IMR-90 (cell line): ENCODE results near the gene EFHC1. TPM values are rescaled to one million over a fixed set of nuclear protein-coding genes. Genes with fewer than 3 reads are reported as not detected.
"Not testable (repeated sequence)": the region's sequence is repeated elsewhere in the genome, so short reads cannot be mapped to it uniquely, and the experiment has no call there.

Experiments used
- ATAC-seq: fragments of 200-7000 bp; cut with Tn5 transposase; 2 replicates; pipeline ENCODE4 v1.9.1; 2020; ENCODE audit warnings: low read depth, mild to moderate bottlenecking, moderate library complexity
- BruUV-seq: library from RNA; stranded (reverse); fragments of 400-500 nt; replicated peaks from 2 replicates; lab custom pipeline; 2021; lab: Mats Ljungman, UMichigan
- CTCF ChIA-PET: fragments of 300-600 bp; formaldehyde crosslinking; extraction: SDS; loops from one replicate; lab custom pipeline; 2021; ENCODE audit warnings: antibody characterized with exemption; lab: Yijun Ruan, JAX
- POLR2A ChIA-PET: fragments of 300-600 bp; sonication (Branson Sonifier 250); formaldehyde crosslinking; loops from one replicate; lab custom pipeline; 2022; ENCODE audit warnings: antibody characterized with exemption; ENCODE audit not compliant: unreplicated experiment; lab: Charles Lee
- DNase-seq: peaks from one replicate; pipeline ENCODE4 v3.0.0; 2013
- H2AFZ ChIP-seq: replicated peaks from 2 replicates; pipeline ENCODE3; 2013; ENCODE audit warnings: low read length, mild to moderate bottlenecking; ENCODE audit not compliant: poor library complexity
- H2AK5ac ChIP-seq: 2 replicates; pipeline ENCODE4 v1.6.1; 2013; ENCODE audit warnings: low read depth, low read length, inconsistent platforms
- H2AK9ac ChIP-seq: replicated peaks from 2 replicates; pipeline ENCODE3; 2013; ENCODE audit warnings: mild to moderate bottlenecking, low read depth, low read length, moderate library complexity; ENCODE audit not compliant: poor library complexity
- H2BK120ac ChIP-seq: 2 replicates; pipeline ENCODE4 v1.6.1; 2013; ENCODE audit warnings: low read depth, low read length, inconsistent platforms
- H2BK15ac ChIP-seq: 3 replicates; pipeline ENCODE4 v1.6.1; 2013; ENCODE audit warnings: low read depth, low read length, inconsistent platforms
- H2BK20ac ChIP-seq: 2 replicates; pipeline ENCODE4 v1.6.1; 2013; ENCODE audit warnings: low read depth, mild to moderate bottlenecking, inconsistent platforms, low read length, moderate library complexity
- H2BK5ac ChIP-seq: 2 replicates; pipeline ENCODE4 v1.6.1; 2013; ENCODE audit warnings: mild to moderate bottlenecking, low read depth, low read length, inconsistent platforms; ENCODE audit not compliant: poor library complexity, severe bottlenecking
- H3K14ac ChIP-seq: replicated peaks from 2 replicates; pipeline ENCODE4 v1.6.1; 2013; ENCODE audit warnings: low read depth, low read length, inconsistent platforms
- H3K18ac ChIP-seq: 2 replicates; pipeline ENCODE4 v1.6.1; 2013; ENCODE audit warnings: low read depth, low read length, control low read depth
- H3K23ac ChIP-seq: 2 replicates; pipeline ENCODE4 v1.6.1; 2013; ENCODE audit warnings: low read depth, low read length, inconsistent platforms
- H3K27ac ChIP-seq: 2 replicates; pipeline ENCODE4 v1.5.1; 2013; ENCODE audit warnings: mild to moderate bottlenecking, control low read depth, low read length; ENCODE audit not compliant: insufficient read depth
- H3K27me3 ChIP-seq: 2 replicates; pipeline ENCODE4 v1.6.1; 2013; ENCODE audit warnings: low read length; ENCODE audit not compliant: control insufficient read depth, insufficient read depth
- H3K36me3 ChIP-seq: 2 replicates; pipeline ENCODE4 v1.6.1; 2013; ENCODE audit warnings: low read length, mixed read lengths; ENCODE audit not compliant: control insufficient read depth, insufficient read depth
- H3K4ac ChIP-seq: 2 replicates; pipeline ENCODE4 v1.6.1; 2013; ENCODE audit warnings: low read depth, low read length, inconsistent platforms
- H3K4me1 ChIP-seq: 2 replicates; pipeline ENCODE4 v1.6.1; 2013; ENCODE audit warnings: low read length, mixed read lengths; ENCODE audit not compliant: control insufficient read depth, insufficient read depth
- H3K4me2 ChIP-seq: 2 replicates; pipeline ENCODE4 v1.6.1; 2013; ENCODE audit warnings: low read depth, mild to moderate bottlenecking, control low read depth, low read length, moderate library complexity
- H3K4me3 ChIP-seq: 2 replicates; pipeline ENCODE4 v1.5.1; 2013; ENCODE audit warnings: low read depth, mild to moderate bottlenecking, control low read depth, low read length, moderate library complexity; ENCODE audit not compliant: insufficient read depth
- H3K56ac ChIP-seq: 2 replicates; pipeline ENCODE4 v1.6.1; 2013; ENCODE audit warnings: low read length, inconsistent platforms; ENCODE audit not compliant: insufficient read depth; ENCODE audit errors: extremely low read depth
- H3K79me1 ChIP-seq, 2 experiments: 2 replicates each; pipeline ENCODE4 v1.6.1; 2013; ENCODE audit warnings: low read length in 2 of 2, inconsistent platforms in 1 of 2, low read depth in 1 of 2
- H3K9ac ChIP-seq: 2 replicates; pipeline ENCODE4 v1.6.1; 2013; ENCODE audit warnings: low read depth, low read length, control low read depth
- H3K9me1 ChIP-seq: 2 replicates; pipeline ENCODE4 v1.6.1; 2013; ENCODE audit warnings: low read length, inconsistent platforms; ENCODE audit not compliant: insufficient read depth
- H3K9me3 ChIP-seq: 2 replicates; pipeline ENCODE4 v1.6.1; 2013; ENCODE audit warnings: low read length; ENCODE audit not compliant: control insufficient read depth, insufficient read depth
- H4K20me1 ChIP-seq: 2 replicates; pipeline ENCODE4 v1.6.1; 2013; ENCODE audit warnings: low read length, inconsistent platforms; ENCODE audit not compliant: insufficient read depth
- H4K5ac ChIP-seq: 2 replicates; pipeline ENCODE4 v1.6.1; 2013; ENCODE audit warnings: mild to moderate bottlenecking, low read depth, low read length, control low read depth
- H4K8ac ChIP-seq, 2 experiments: 2 replicates each; pipeline ENCODE4 v1.6.1; 2013; ENCODE audit warnings: low read depth in 2 of 2, low read length in 2 of 2, control low read depth in 1 of 2, inconsistent platforms in 1 of 2
- H4K91ac ChIP-seq: 2 replicates; pipeline ENCODE4 v1.6.1; 2013; ENCODE audit warnings: low read depth, low read length, inconsistent platforms; ENCODE audit not compliant: insufficient read depth
- WGBS, 2 experiments: methylation state at CpG; one replicate each; pipeline versions ENCODE4 v1.1.5 to v1.1.7; 2013; ENCODE audit warnings: missing lambda C conversion rate in 2 of 2; ENCODE audit not compliant: insufficient read length in 1 of 2; ENCODE audit errors: extremely low coverage in 2 of 2; 5-methylcytosine and 5-hydroxymethylcytosine counted together
- dilution Hi-C: fragments of 300-500 bp; cut with HindIII; formaldehyde crosslinking; loops from one replicate; pipeline ENCODE4 v1.14.3; 2018; ENCODE audit warnings: low sequenced_read_pairs; ENCODE audit not compliant: unreplicated experiment
- in situ Hi-C: fragments of 300-500 bp; cut with MboI; formaldehyde crosslinking; loops from 3 replicates; pipeline ENCODE4 v1.14.3; 2019; ENCODE audit warnings: low sequenced_read_pairs, inconsistent platforms, mixed read lengths
- intact Hi-C: fragments of 100-400 bp; cut with micrococcal nuclease; formaldehyde crosslinking; loops from 2 replicates; pipeline ENCODE4 v1.10.0; 2022
- polyA plus RNA-seq, 3 experiments: library from polyadenylated mRNA; depleted of rRNA; stranded (reverse); fragments of >200 nt; gene quantifications; 2 replicates each; pipeline ENCODE4 v1.2.3, GENCODE V29; 2012; ENCODE audit warnings: low replicate concordance in 1 of 3
- total RNA-seq: library from RNA; depleted of rRNA; stranded (reverse); fragments of >200 nt; gene quantifications from 2 replicates; pipeline ENCODE4 v1.2.3, GENCODE V29; 2012

EFHC1 gene
- total and polyA plus RNA-seq, 2 of the 4 experiments (the other 2 are of a cell fraction): 14.0 to 23.0 TPM

DNA sequence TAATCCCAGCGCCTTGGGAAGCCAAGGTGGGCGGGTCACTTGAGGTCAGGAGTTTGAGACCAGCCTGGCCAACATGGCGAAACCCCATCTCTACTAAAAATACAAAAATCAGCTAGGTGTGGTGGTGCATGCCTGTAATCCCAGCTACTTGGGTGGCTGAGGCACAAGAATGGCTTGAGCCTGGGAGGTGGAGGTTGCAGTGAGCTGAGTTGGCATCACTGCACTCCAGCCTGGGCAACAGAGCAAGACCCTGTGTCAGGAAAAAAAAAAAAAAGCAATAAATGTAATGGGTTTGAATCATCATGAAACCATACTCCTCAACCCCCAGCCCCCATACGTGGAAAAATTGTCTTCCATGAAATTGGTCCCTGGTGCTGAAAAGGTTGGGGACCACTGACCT is 32.0 kb upstream of the EFHC1 start:
- POLR2A ChIA-PET, BruUV-seq: not testable (repeated sequence)

More for the DNA sequence above, 32.0 kb upstream of the EFHC1 start:
- H3K23ac ChIP-seq, H4K5ac ChIP-seq, DNase-seq, H3K79me1 ChIP-seq, H3K18ac ChIP-seq, H3K4me2 ChIP-seq, H2AK5ac ChIP-seq, H3K4me1 ChIP-seq, dilution Hi-C loops, H3K4me3 ChIP-seq, H2AK9ac ChIP-seq, H3K56ac ChIP-seq, H2BK15ac ChIP-seq, H3K27me3 ChIP-seq, H3K4ac ChIP-seq, H3K9me1 ChIP-seq, in situ Hi-C loops, H2AFZ ChIP-seq, H3K9ac ChIP-seq, H2BK20ac ChIP-seq, H3K36me3 ChIP-seq, H3K9me3 ChIP-seq, H3K27ac ChIP-seq, H4K20me1 ChIP-seq, H4K8ac ChIP-seq, intact Hi-C loops, H4K91ac ChIP-seq, H3K14ac ChIP-seq, H2BK5ac ChIP-seq, ATAC-seq, H2BK120ac ChIP-seq: not testable (repeated sequence)
- CTCF ChIA-PET: interaction anchor here (1.0 kb wide), 1 partner anchor 20 kb away, joined by 3 read pairs; no protein-coding TSS in a partner anchor
- no CpG with 5 or more reads among the region's 4 CpGs for WGBS, 2 experiments
